EH (cell line): Measurements from ENCODE around the gene PROSER2.
A peak's percentile ranks its signal among the peaks of the same experiment; 100 is the strongest.

Experiments
- DNase-seq: peaks from one replicate; pipeline ENCODE4 v3.0.0-alpha.2; 2015; ENCODE audit warnings: low read depth

PROSER2 gene

GRCh38 chr10:11908536-11908935 lies 85.4 kb downstream of the PROSER2 start:
- no peak for DNase-seq

GRCh38 chr10:11908991-11909390 lies 85.8 kb downstream of the PROSER2 start:
- DNase-seq = no peak

GRCh38 chr10:11909618-11910017 lies 86.5 kb downstream of the PROSER2 start:
- DNase-seq = no peak

- DNase-seq = no peak
Observed at GRCh38 chr10:11910102-11910501, 86.9 kb downstream of the PROSER2 start.

- peak; percentile 41 for DNase-seq
Observed at GRCh38 chr10:11913079-11913641, 90.0 kb downstream of the PROSER2 start.

GRCh38 chr10:11918384-11918783 lies 95.2 kb downstream of the PROSER2 start:
- DNase-seq = no peak

- no peak for DNase-seq
Observed at GRCh38 chr10:11919271-11919670, 96.1 kb downstream of the PROSER2 start.
